H7 (cell line): ENCODE results near the gene CNIH3. TPM values are rescaled to one million over a fixed set of nuclear protein-coding genes. Genes with fewer than 3 reads are reported as not detected.

Experiments
- DNase-seq: peaks from one replicate; pipeline ENCODE4 v3.0.0; 2012
- H3K27me3 ChIP-seq: 2 replicates; pipeline ENCODE4 v1.6.0; 2011; ENCODE audit warnings: mild to moderate bottlenecking, low read length; ENCODE audit not compliant: control insufficient read depth, insufficient read depth
- H3K36me3 ChIP-seq: replicated peaks from 2 replicates; pipeline ENCODE4 v1.5.1; 2011; ENCODE audit warnings: low read length; ENCODE audit not compliant: control insufficient read depth, insufficient read depth
- H3K4me3 ChIP-seq: 2 replicates; pipeline ENCODE4 v1.5.1; 2011; ENCODE audit warnings: low read depth, mild to moderate bottlenecking, control low read depth, low read length, moderate library complexity; ENCODE audit not compliant: insufficient read depth
- total RNA-seq: library from RNA; depleted of rRNA; stranded (reverse); fragments of >200 nt; shearing (Covaris generic); gene quantifications from 2 replicates; pipeline ENCODE4 v1.2.3, GENCODE V29; 2014; rRNA removed

Gene CNIH3
- total RNA-seq, 1 experiment from 2014 or later = 4.9 TPM

DNA sequence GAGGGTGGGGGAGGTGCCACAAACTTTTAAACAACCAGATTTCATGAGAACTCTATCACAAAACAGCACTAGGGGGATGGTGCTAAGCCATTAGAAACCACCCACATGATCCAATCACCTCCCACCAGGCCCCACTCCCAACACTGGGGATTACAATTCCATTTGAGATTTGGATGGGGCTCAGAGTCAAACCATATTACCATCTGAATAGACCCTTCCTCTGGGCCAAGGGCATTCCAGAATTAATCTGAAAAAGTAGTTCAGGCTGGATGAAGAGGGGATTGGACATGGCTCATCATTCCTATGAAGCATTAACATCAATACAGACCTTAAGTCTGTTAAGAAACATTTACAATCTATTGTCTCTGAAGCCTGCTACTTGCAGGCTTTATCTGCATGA, 163.4 kb downstream of the CNIH3 start:
- H3K4me3 ChIP-seq = no peak overlapping the region
- no peak for DNase-seq
- H3K36me3 ChIP-seq = no peaks in the 10 kb centered on the region
- H3K27me3 ChIP-seq = peaks cover 3% of the 10 kb centered on the region

DNA sequence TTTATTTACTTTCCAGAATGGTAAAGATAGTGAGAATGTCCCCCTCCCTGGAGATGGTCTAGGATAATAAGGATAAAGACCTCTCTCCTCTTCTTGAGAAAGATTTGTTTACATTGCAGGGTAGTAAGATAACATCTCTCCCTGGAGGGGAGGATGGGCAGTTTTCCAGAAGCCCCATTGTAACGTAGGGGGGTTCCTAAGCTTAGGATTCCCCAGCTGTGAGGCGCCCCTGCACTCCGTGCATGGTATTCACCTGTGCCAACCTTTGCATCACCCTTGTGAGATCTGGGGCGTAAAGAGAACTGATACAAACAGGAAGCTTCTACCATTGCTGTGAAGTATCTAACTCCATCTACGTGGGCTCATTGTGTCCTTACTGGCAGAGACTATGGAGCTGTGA, 164.6 kb downstream of the CNIH3 start:
- Histone ChIP-seq H3K36me3 (no peaks in the 10 kb centered on the region), H3K27me3 (peaks cover 3% of the 10 kb centered on the region), H3K4me3 (no peak overlapping the region)
- DNase-seq = no peak

DNA sequence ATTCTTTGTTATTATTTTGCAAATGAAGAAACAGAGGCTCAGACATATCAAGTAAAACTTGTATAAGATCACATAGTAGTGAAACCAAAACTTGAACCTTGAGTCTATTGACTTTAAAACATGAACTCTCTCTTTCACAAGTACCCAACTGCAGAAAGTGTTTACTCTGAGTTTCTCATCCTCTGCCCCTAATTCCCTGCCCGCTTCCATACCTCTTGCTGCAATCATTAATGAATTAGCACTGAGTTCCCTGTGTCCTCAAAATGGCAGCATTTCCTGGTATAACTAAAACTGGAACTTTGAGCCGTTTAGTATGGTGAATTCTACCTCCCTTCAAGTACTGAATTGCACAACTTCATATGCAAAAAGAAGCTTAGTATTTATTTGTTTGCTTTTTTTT, 165.7 kb downstream of the CNIH3 start:
- DNase-seq = no peak
- no peaks in the 10 kb centered on the region for H3K36me3 ChIP-seq
- peaks cover 3% of the 10 kb centered on the region for H3K27me3 ChIP-seq
- H3K4me3 ChIP-seq = no peak overlapping the region

DNA sequence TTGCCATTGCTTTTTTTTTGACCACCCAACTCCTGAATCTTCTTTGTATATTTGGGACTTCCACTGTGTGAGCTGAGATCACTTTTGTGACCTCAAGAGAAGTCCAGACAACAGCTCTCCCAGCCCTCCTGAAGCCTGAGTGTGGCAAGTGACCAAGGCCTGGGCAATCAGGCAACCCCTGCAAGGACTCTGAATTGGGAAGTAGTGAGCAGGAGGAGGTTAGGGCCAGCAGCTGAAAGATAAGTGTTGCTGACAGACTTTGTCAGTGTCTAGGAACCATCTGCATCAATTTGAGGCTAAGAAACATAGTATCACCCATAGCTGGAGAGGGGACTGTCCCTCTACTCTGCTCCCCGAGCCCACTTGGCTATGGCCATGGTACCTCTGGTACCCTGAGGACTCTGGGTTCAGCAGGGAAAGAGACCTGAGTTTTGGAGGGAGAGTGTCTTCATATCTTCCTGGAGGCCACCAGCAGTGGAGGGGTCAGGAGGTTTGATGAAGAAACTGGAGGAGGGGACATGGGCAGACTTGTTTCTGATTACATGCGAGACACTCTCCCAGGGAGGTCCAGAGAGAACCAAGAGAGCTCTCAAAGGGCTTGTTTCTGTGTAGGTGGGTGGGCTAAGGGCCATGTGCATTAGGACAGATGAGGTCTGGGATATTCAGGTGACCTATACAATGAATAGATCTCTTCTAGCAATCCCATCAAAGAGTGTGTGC, 166.3 kb downstream of the CNIH3 start:
- H3K27me3 ChIP-seq = peaks cover 3% of the 10 kb centered on the region
- no peak for DNase-seq
- H3K4me3 ChIP-seq = no peak overlapping the region
- H3K36me3 ChIP-seq = no peaks in the 10 kb centered on the region

DNA sequence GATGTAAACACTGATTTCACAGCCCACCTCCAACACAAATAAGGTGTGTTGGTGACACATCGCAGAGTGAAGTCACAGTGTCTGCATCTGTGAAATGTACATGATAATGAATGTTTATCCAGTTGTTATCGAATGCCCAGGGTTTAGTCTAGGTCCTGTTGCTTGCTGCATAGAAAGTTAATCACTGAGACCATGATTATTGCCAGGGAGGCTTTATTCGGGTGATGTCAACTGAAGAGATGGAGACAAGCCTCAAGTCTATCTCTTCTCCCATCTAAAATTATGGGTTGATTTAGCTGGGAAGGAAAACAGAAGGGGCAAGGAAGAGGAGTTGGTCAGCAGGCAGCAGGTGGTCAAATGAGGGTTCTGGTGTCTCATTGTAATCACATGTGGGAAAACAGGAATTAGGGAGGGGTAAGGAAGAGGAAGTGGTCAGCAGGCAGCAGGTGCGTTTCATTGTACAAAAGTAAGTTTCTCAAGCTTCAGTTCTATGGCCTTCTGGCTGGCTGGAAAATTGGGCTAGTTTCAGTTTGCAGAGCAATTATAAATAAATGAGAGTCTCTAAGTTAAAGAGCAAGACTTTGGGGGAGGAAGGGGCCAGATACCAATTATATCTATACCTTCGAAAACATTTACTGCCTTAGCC, 167.0 kb downstream of the CNIH3 start:
- DNase-seq = no peak
- H3K27me3 ChIP-seq = peaks cover 3% of the 10 kb centered on the region
- H3K4me3 ChIP-seq = no peak overlapping the region
- no peaks in the 10 kb centered on the region for H3K36me3 ChIP-seq

DNA sequence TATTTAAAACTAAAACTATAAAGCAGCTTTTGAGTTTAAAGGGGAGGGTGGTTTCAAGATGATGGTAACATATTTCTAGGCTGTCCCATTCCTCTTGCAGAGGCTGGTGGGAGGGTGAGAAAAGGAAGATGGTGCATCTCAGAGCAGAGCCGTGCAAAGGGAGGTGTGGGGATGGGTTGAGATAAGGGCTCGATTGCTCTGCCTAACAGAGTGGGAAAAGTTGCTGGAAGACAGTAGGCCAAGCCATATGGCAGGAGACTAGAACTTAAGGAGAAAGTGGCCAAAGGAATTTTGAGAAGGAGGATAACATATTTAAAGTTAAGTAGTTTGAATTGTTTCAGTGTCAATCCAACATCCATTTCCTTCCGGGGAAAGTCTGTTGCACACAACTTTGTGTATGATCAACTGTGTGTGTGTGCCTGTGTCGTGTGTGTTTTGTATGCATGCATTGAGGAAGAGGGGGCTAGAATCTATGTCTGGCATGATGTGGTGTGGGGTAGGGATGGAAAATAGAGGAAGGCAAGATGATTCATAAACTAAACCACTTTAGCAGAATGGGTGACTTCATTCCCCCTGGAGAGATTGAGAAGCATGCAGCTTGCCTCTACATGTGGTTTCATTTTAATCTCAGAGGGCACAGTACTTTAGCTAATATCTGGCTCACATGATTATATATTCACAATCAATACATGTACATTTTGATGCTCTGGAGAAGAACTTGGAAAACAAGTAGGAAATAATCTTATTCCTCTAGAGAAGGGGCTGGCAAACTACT, 168.3 kb downstream of the CNIH3 start:
- Histone ChIP-seq H3K27me3 (peaks cover 3% of the 10 kb centered on the region), H3K4me3 (no peak overlapping the region), H3K36me3 (no peaks in the 10 kb centered on the region)
- DNase-seq = no peak

DNA sequence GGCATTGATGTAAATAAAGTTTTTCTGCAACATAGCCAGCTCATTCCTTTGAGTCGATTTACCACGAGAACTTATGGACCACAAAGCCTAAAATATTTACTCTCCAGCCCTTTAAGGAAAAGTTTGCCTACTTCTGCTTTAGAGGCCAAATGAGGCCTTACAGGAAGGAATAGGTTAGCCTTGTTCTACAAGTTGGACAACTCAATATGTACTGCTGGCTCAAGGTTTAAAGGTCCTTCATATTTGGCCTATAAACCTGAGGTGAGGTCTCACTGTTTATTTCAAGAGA, 168.9 kb downstream of the CNIH3 start:
- Histone ChIP-seq H3K27me3 (peaks cover 3% of the 10 kb centered on the region), H3K36me3 (no peaks in the 10 kb centered on the region), H3K4me3 (no peak overlapping the region)
- no peak for DNase-seq

DNA sequence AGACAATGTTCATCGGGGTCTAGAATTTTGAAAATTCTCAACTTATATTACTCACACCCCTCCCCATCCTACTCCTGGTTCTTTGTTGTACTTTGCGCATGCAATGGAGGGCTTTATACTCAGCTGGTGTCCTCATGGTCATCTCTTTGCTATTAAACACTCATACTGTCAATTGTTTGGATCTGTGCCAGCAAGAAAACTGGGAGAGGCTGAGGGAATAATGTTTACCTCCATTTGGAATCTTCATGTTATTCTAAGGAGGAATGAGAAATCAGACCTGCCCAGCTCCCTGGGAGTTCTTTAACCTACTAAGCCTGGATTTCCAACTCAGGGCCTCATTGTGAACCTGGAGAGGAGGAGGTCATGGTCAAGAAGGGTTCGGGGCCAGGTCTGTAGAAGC, 169.5 kb downstream of the CNIH3 start:
- Histone ChIP-seq H3K27me3 (peaks cover 3% of the 10 kb centered on the region), H3K4me3 (no peak overlapping the region), H3K36me3 (no peaks in the 10 kb centered on the region)
- DNase-seq = no peak

DNA sequence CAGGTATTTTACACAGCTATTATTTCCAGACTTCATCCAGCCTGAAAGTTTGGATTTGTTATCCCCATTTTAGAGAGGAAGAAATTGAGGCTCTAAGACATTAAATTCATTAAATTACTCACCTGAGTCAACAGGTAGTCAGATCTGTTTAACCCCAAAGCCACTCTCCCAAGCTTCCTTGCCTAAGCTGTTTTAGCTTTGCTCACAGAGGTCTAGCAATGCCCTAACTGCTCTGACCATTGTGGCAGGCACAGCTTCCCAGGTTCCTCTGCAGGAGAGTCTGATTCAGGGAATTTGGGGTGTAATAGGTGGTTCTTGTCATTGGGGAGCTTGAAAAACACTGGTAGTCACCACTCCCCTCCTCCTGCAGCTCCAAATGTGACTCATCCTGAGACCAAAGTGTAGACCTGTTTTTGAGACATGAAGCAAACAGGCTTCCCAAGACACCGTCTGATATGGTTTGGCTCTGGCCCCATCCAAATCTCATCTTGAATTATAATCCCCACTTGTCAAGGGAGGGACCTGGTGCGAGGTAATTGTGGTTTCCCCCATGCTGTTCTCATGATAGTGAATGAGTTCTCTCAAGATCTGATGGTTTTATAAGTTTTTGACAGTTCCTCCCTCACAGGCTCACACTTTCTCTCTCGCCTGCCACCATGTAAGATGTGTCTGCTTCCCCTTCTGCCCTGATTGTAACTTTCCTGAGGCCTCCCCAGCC, 170.6 kb downstream of the CNIH3 start:
- Histone ChIP-seq H3K36me3 (no peaks in the 10 kb centered on the region), H3K27me3 (peaks cover 1% of the 10 kb centered on the region), H3K4me3 (no peak overlapping the region)
- DNase-seq = no peak

DNA sequence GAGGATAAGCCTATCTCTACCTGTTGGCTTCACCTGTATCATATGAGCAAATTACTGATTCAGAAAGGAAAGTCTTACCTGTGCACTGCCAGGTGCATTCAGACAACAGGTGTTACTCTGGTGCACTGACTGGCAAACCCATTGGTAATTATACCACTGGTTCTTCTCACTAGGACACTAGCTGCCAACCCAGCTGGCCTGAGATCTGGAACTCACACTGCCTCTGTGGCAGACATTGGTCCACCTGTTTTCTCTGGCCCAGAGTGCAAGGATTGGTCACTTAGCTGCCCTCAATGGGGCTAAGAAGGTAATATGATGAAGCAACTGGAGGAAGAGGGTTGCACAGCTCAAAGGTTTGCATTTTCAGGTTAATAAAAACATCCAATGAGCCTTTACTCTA, 173.2 kb downstream of the CNIH3 start:
- Histone ChIP-seq H3K4me3 (no peak overlapping the region), H3K36me3 (no peaks in the 10 kb centered on the region), H3K27me3 (no peaks in the 10 kb centered on the region)
- no peak for DNase-seq

Other genes with a start within 250 kb of the CNIH3 start
- gene WDR26, start 181.5 kb upstream of the CNIH3 start, total RNA-seq = 41.2 and 58.0 TPM in 2 replicates